Uterus (tissue), 4 donors: ENCODE results near the gene STPG2. TPM values are rescaled to one million over a fixed set of nuclear protein-coding genes. Genes with fewer than 3 reads are reported as not detected.

Experiments used
- DNase-seq, 2 donors: peaks; one replicate each; pipeline ENCODE4 v3.0.0-alpha.2; 2019 to 2020
- H3K27ac ChIP-seq, 2 donors: fragments of 200-600 bp; sonication (generic); 1 replicate in 1 of 2; 2 replicates in 1 of 2; pipeline ENCODE4 v1.5.1; 2016 to 2018
- H3K27me3 ChIP-seq, 2 donors: fragments of 200-600 bp; sonication (generic); one replicate each; pipeline ENCODE4 v1.5.1; 2018 to 2019; ENCODE audit warnings: control low read depth in 1 of 2
- H3K36me3 ChIP-seq, 2 donors: fragments of 200-600 bp; sonication (generic); one replicate each; pipeline ENCODE4 v1.5.1; 2019; ENCODE audit warnings: control low read depth in 1 of 2
- H3K4me1 ChIP-seq, 2 donors: fragments of 200-600 bp; sonication (generic); one replicate each; pipeline ENCODE4 v1.5.1; 2018 to 2019; ENCODE audit warnings: control low read depth in 1 of 2
- H3K4me3 ChIP-seq, 2 donors: fragments of 200-600 bp; sonication (generic); 1 replicate in 1 of 2; 2 replicates in 1 of 2; pipeline ENCODE4 v1.5.1; 2018 to 2019; ENCODE audit warnings: mild to moderate bottlenecking in 1 of 2
- H3K9me3 ChIP-seq, 2 donors: fragments of 200-600 bp; sonication (generic); one replicate each; pipeline ENCODE4 v1.5.1; 2019; ENCODE audit warnings: control low read depth in 1 of 2
- POLR2A ChIP-seq, 2 donors: fragments of 450-650 bp; IDR thresholded peaks; one replicate each; pipeline ENCODE4 v1.6.1; 2016; ENCODE audit warnings: antibody characterized with exemption in 2 of 2, mild to moderate bottlenecking in 1 of 2, moderate library complexity in 1 of 2
- intact Hi-C: fragments of 100-400 bp; cut with DNase I; formaldehyde crosslinking; loops from one replicate; pipeline ENCODE4 v1.15.1; 2023; ENCODE audit warnings: low total_unique reads
- total RNA-seq, 4 donors: library from RNA; depleted of rRNA in 3 of 4; stranded (reverse); fragments of >200 nt in 3 of 4; gene quantifications; one replicate each; pipeline versions ENCODE4 v1.1.0 to v1.2.4, GENCODE V29; 2014 to 2023
- TF ChIP-seq, protein P1 (sequence below), 4 experiments: fragments of 200-600 bp in 2 of 4; fragments of 450-650 bp in 2 of 4; sonication (generic) in 2 of 4; IDR thresholded peaks; one replicate each; pipeline ENCODE4 v1.5.1; 2016 to 2019; ENCODE audit warnings: antibody characterized with exemption in 4 of 4, mild to moderate bottlenecking in 2 of 4, moderate library complexity in 1 of 4
- donor health status: DM: yes; HTN: yes; CAD: no.

STPG2 gene
- total RNA-seq, 4 donors from 2014 or later, result 0.26 to 1.0 (median 0.61) TPM; not detected in 1

DNA sequence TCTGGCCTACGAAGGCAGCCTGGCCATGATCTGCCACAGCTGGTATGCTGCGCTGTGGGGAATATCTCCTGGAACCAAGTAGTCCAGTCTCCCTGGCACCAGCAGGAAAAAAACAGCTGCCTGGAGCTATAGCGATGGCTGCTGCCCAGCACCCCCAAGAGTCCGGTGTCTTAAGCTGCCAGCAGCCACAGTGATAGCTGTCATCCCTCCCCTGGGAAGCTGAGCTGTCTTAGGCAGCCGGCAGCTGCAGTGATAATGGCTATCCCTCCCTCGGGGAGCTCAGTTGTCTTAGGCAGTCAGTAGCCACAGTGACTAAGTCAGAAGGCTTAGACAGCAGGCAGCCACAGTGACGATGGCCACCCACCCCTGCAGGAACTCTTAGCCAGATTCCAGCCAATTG is 205.1 kb downstream of the STPG2 start:
- TF ChIP-seq, protein P1, sequence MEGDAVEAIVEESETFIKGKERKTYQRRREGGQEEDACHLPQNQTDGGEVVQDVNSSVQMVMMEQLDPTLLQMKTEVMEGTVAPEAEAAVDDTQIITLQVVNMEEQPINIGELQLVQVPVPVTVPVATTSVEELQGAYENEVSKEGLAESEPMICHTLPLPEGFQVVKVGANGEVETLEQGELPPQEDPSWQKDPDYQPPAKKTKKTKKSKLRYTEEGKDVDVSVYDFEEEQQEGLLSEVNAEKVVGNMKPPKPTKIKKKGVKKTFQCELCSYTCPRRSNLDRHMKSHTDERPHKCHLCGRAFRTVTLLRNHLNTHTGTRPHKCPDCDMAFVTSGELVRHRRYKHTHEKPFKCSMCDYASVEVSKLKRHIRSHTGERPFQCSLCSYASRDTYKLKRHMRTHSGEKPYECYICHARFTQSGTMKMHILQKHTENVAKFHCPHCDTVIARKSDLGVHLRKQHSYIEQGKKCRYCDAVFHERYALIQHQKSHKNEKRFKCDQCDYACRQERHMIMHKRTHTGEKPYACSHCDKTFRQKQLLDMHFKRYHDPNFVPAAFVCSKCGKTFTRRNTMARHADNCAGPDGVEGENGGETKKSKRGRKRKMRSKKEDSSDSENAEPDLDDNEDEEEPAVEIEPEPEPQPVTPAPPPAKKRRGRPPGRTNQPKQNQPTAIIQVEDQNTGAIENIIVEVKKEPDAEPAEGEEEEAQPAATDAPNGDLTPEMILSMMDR (IDR thresholded peaks at IDR 0.05), result no peak
- no peak for TF ChIP-seq POLR2A (IDR thresholded peaks at IDR 0.05)
- H3K4me1 ChIP-seq, result no peaks in the 10 kb centered on the region
- no peak overlapping the region for H3K27ac ChIP-seq
- H3K27me3 ChIP-seq, result no peaks in the 10 kb centered on the region
- no peak for DNase-seq
- intact Hi-C loops, result no loop called here
- H3K36me3 ChIP-seq, result no peaks in the 10 kb centered on the region
- H3K9me3 ChIP-seq, result peaks cover 0 to 4% of the 10 kb centered on the region in 2 donors
- no peak overlapping the region for H3K4me3 ChIP-seq

GRCh38 chr4:97924341-97924958 is 218.8 kb downstream of the STPG2 start:
- H3K27me3 ChIP-seq, result no peaks in the 10 kb centered on the region
- H3K9me3 ChIP-seq, result no peaks in the 10 kb centered on the region
- DNase-seq, result no peak
- no peak overlapping the region for H3K27ac ChIP-seq
- intact Hi-C loops, result no loop called here
- TF ChIP-seq, protein P1 (IDR thresholded peaks at IDR 0.05), result no peak
- no peak for TF ChIP-seq POLR2A (IDR thresholded peaks at IDR 0.05)
- H3K4me1 ChIP-seq, result no peaks in the 10 kb centered on the region
- H3K4me3 ChIP-seq, result no peak overlapping the region
- H3K36me3 ChIP-seq, result no peaks in the 10 kb centered on the region

DNA sequence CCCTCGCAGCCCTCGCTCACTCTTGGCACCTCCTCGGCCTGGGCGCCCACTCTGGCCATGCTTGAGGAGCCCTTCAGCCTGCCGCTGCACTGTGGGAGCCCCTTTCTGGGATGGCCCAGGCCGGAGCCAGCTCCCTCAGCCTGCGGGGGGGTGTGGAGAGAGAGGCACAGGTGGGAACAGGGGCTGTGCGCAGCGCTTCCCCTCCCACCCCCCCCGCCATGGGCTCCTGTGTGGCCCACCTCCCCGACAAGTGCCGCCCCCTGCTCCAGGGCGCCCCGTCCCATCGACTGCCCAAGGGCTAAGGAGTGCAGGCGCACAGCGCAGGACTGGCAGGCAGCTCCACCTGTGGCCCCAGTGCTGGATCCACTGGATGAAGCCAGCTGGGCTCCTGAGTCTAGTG is 220.2 kb downstream of the STPG2 start:
- no peaks in the 10 kb centered on the region for H3K27me3 ChIP-seq
- intact Hi-C loops, result no loop called here
- no peak for DNase-seq
- H3K4me3 ChIP-seq, result no peak overlapping the region
- TF ChIP-seq, protein P1 (IDR thresholded peaks at IDR 0.05), result no peak
- no peak for TF ChIP-seq POLR2A (IDR thresholded peaks at IDR 0.05)
- H3K27ac ChIP-seq, result no peak overlapping the region
- no peaks in the 10 kb centered on the region for H3K4me1 ChIP-seq
- H3K36me3 ChIP-seq, result no peaks in the 10 kb centered on the region
- no peaks in the 10 kb centered on the region for H3K9me3 ChIP-seq

DNA sequence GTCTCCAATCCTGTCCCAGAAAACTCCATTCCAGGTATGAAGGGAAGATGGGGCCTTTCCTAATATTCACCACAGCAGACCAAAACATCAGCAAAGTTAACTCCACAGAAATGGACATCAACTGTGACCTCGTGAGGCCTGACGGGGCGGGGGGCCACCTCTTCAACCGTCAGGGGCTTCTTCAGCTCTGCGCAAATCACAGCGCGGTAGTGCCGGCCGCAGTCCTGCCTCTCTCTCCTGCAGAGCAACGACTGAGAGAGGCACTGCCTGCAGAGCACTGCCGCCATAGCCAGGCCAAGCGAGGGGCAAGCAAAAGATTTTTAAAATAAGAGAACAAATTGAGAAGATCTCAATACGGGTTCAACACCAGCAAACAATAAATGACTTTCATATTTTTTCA is 226.2 kb downstream of the STPG2 start:
- no peak for DNase-seq
- Histone ChIP-seq H3K27ac (no peak overlapping the region), H3K36me3 (no peaks in the 10 kb centered on the region), H3K4me3 (no peak overlapping the region), H3K27me3 (no peaks in the 10 kb centered on the region), H3K4me1 (no peaks in the 10 kb centered on the region), H3K9me3 (no peaks in the 10 kb centered on the region)
- TF ChIP-seq, protein P1 (IDR thresholded peaks at IDR 0.05), result no peak
- no peak for TF ChIP-seq POLR2A (IDR thresholded peaks at IDR 0.05)
- intact Hi-C loops, result no loop called here

DNA sequence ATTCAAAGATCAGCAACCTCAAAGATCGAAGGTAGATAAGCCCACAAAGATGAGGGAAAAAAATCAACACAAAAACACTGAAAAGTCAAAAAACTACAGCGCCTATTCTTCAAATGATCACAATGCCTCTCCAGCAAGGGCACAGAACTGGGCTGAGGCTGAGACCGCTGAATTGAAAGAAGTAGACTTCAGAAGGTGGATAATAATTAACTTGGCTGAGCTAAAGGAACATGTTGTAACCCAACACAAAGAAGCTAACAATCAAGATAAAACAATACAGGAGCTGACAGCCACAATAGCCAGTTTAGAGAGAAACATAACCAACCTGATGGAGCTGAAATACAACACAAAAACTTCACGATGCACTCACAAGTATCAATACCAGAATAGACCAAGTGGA is 231.1 kb downstream of the STPG2 start:
- DNase-seq, result no peak
- intact Hi-C loops, result no loop called here
- Histone ChIP-seq H3K4me1 (no peaks in the 10 kb centered on the region), H3K27me3 (no peaks in the 10 kb centered on the region), H3K9me3 (no peaks in the 10 kb centered on the region), H3K4me3 (no peak overlapping the region), H3K36me3 (no peaks in the 10 kb centered on the region), H3K27ac (no peak overlapping the region)
- TF ChIP-seq, protein P1 (IDR thresholded peaks at IDR 0.05), result no peak
- no peak for TF ChIP-seq POLR2A (IDR thresholded peaks at IDR 0.05)
